NCI-H774 (cell line): Measurements from ENCODE around the gene BRD4.

Source experiments
- DNase-seq: peaks from one replicate; lab custom pipeline; 2025; lab: John Stamatoyannopoulos, UW

The BRD4 gene

GRCh38 chr19:15248648-15249527 is 83.5 kb downstream of the BRD4 start:
- DNase-seq: no peak

- no peak for DNase-seq
Observed at GRCh38 chr19:15248106-15248505, 84.2 kb downstream of the BRD4 start.

- no peak for DNase-seq
Observed at GRCh38 chr19:15247107-15248014, 85.0 kb downstream of the BRD4 start.

- DNase-seq: no peak
Observed at GRCh38 chr19:15246198-15246481, 86.2 kb downstream of the BRD4 start.

- DNase-seq: no peak
Observed at GRCh38 chr19:15245370-15246197, 86.8 kb downstream of the BRD4 start.

GRCh38 chr19:15244808-15245207 is 87.5 kb downstream of the BRD4 start:
- no peak for DNase-seq

- DNase-seq: no peak
Observed at GRCh38 chr19:15244106-15244803, 88.1 kb downstream of the BRD4 start.

- DNase-seq: no peak
Observed at GRCh38 chr19:15243236-15243957, 88.9 kb downstream of the BRD4 start.

GRCh38 chr19:15241259-15241910 is 91.0 kb downstream of the BRD4 start:
- DNase-seq: no peak

- no peak for DNase-seq
Observed at GRCh38 chr19:15240515-15240914, 91.8 kb downstream of the BRD4 start.

GRCh38 chr19:15239337-15239949 is 92.9 kb downstream of the BRD4 start:
- DNase-seq: no peak

GRCh38 chr19:15238639-15239155 is 93.6 kb downstream of the BRD4 start:
- DNase-seq: no peak

GRCh38 chr19:15237759-15238638 is 94.3 kb downstream of the BRD4 start:
- no peak for DNase-seq

GRCh38 chr19:15236886-15237285 is 95.5 kb downstream of the BRD4 start:
- no peak for DNase-seq

- no peak for DNase-seq
Observed at GRCh38 chr19:15235781-15236180, 96.6 kb downstream of the BRD4 start.

GRCh38 chr19:15234431-15235130 is 97.8 kb downstream of the BRD4 start:
- no peak for DNase-seq

GRCh38 chr19:15231271-15231670 is 101.1 kb downstream of the BRD4 start:
- no peak for DNase-seq

- DNase-seq: no peak
Observed at GRCh38 chr19:15227261-15227660, 105.1 kb downstream of the BRD4 start.
